Glutamatergic neuron (in vitro differentiated cells): ENCODE results near the gene SGSH. TPM values are rescaled to one million over a fixed set of nuclear protein-coding genes. Genes with fewer than 3 reads are reported as not detected.

Source experiments
- DNase-seq: peaks from one replicate; pipeline ENCODE4 v3.0.0; 2022
- H3K27ac Mint-ChIP-seq: one replicate; pipeline ENCODE4 v1.8.0; 2020; ENCODE audit warnings: mild to moderate bottlenecking, mixed read lengths, inconsistent platforms; ENCODE audit not compliant: unreplicated experiment
- H3K27me3 Mint-ChIP-seq: one replicate; pipeline ENCODE4 v1.8.0; 2020; ENCODE audit warnings: mild to moderate bottlenecking, moderate library complexity, mixed read lengths, inconsistent platforms; ENCODE audit not compliant: unreplicated experiment
- H3K36me3 Mint-ChIP-seq: one replicate; pipeline ENCODE4 v1.8.0; 2020; ENCODE audit warnings: mild to moderate bottlenecking, mixed read lengths, inconsistent platforms; ENCODE audit not compliant: unreplicated experiment
- H3K4me1 Mint-ChIP-seq: one replicate; pipeline ENCODE4 v1.8.0; 2020; ENCODE audit warnings: mild to moderate bottlenecking, low read depth, mixed read lengths, inconsistent platforms; ENCODE audit not compliant: unreplicated experiment
- H3K4me3 Mint-ChIP-seq: one replicate; pipeline ENCODE4 v1.8.0; 2020; ENCODE audit warnings: mild to moderate bottlenecking, mixed read lengths, inconsistent platforms; ENCODE audit not compliant: unreplicated experiment
- H3K9me3 Mint-ChIP-seq: one replicate; pipeline ENCODE4 v1.8.0; 2020; ENCODE audit warnings: mild to moderate bottlenecking, moderate library complexity, mixed read lengths, inconsistent platforms; ENCODE audit not compliant: unreplicated experiment
- CTCF ChIP-seq: fragments of 200-600 bp; sonication (generic); IDR thresholded peaks from one replicate; pipeline ENCODE4 v1.5.0; 2021; ENCODE audit not compliant: partially characterized antibody, unreplicated experiment
- total RNA-seq: library from RNA; stranded (reverse); fragmentation: NEBNext Ultra II Directional; extraction: Animal tissue kit (Norgen Biotek cat#: 25700); gene quantifications from one replicate; pipeline ENCODE4 v1.2.1, GENCODE V29; 2021; ENCODE audit not compliant: unreplicated experiment

The SGSH gene
- total RNA-seq, 1 donor from 2014 or later: 17.3 TPM

- Mint-ChIP-seq H3K27me3 (peaks cover 7% of the 10 kb centered on the region), H3K27ac (no peak overlapping the region), H3K4me3 (no peak overlapping the region), H3K36me3 (peaks cover 5% of the 10 kb centered on the region), H3K4me1 (peaks cover 2% of the 10 kb centered on the region), H3K9me3 (peaks cover 1% of the 10 kb centered on the region)
- no peak for DNase-seq
- TF ChIP-seq CTCF: no peak
Observed at GRCh38 chr17:80216473-80217456, 3.4 kb downstream of the SGSH start.

- Mint-ChIP-seq H3K9me3 (no peaks in the 10 kb centered on the region), H3K27ac (no peak overlapping the region), H3K27me3 (peaks cover 7% of the 10 kb centered on the region), H3K4me3 (no peak overlapping the region), H3K4me1 (no peaks in the 10 kb centered on the region), H3K36me3 (peaks cover 5% of the 10 kb centered on the region)
- no peak for DNase-seq
- TF ChIP-seq CTCF: no peak
Observed at GRCh38 chr17:80214878-80215210, 5.3 kb downstream of the SGSH start.

GRCh38 chr17:80214012-80214877 lies 5.9 kb downstream of the SGSH start:
- H3K27me3 Mint-ChIP-seq: peaks cover 7% of the 10 kb centered on the region
- no peak overlapping the region for H3K4me3 Mint-ChIP-seq

GRCh38 chr17:80213643-80213975 lies 6.5 kb downstream of the SGSH start:
- Mint-ChIP-seq H3K36me3 (peaks cover 5% of the 10 kb centered on the region), H3K4me1 (no peaks in the 10 kb centered on the region), H3K27me3 (peaks cover 7% of the 10 kb centered on the region), H3K9me3 (no peaks in the 10 kb centered on the region), H3K27ac (no peak overlapping the region), H3K4me3 (no peak overlapping the region)
- DNase-seq: no peak
- TF ChIP-seq CTCF: no peak

More at GRCh38 chr17:80214012-80214877, 5.9 kb downstream of the SGSH start:
- Mint-ChIP-seq H3K4me1 (no peaks in the 10 kb centered on the region), H3K9me3 (no peaks in the 10 kb centered on the region), H3K27ac (no peak overlapping the region), H3K36me3 (peaks cover 5% of the 10 kb centered on the region)
- DNase-seq: no peak
- TF ChIP-seq CTCF: no peak
